Adipocyte (in vitro differentiated cells): ENCODE results near the gene DCLRE1B.

Source experiments
- DNase-seq: peaks from one replicate; pipeline ENCODE4 v3.0.0-alpha.2; 2015; ENCODE audit warnings: low read depth
- H3K27me3 ChIP-seq: replicated peaks from 2 replicates; pipeline ENCODE4 v1.7.0; 2013; ENCODE audit warnings: mild to moderate bottlenecking, low read length, moderate library complexity; ENCODE audit not compliant: control insufficient read depth, insufficient read depth
- H3K36me3 ChIP-seq: 2 replicates; pipeline ENCODE4 v1.7.0; 2013; ENCODE audit warnings: low read length, mild to moderate bottlenecking, moderate library complexity; ENCODE audit not compliant: control insufficient read depth, insufficient read depth, severe bottlenecking
- H3K4me1 ChIP-seq: 2 replicates; pipeline ENCODE4 v1.7.0; 2013; ENCODE audit warnings: mild to moderate bottlenecking, low read length, moderate library complexity; ENCODE audit not compliant: control insufficient read depth, insufficient read depth
- H3K4me3 ChIP-seq: 2 replicates; pipeline ENCODE4 v1.7.0; 2013; ENCODE audit warnings: mild to moderate bottlenecking, low read length, moderate library complexity
- H3K9ac ChIP-seq: 2 replicates; pipeline ENCODE4 v1.7.0; 2013; ENCODE audit warnings: mild to moderate bottlenecking, low read length, moderate library complexity
- H3K9me3 ChIP-seq: 2 replicates; pipeline ENCODE4 v1.7.0; 2013; ENCODE audit warnings: mild to moderate bottlenecking, low read length, moderate library complexity; ENCODE audit not compliant: control insufficient read depth

The DCLRE1B gene

GRCh38 chr1:113870778-113871177 lies 34.3 kb upstream of the DCLRE1B start:
- H3K9ac ChIP-seq = no peak overlapping the region
- no peaks in the 10 kb centered on the region for H3K9me3 ChIP-seq
- H3K4me1 ChIP-seq = peaks cover 27% of the 10 kb centered on the region
- H3K4me3 ChIP-seq = no peak overlapping the region
- no peaks in the 10 kb centered on the region for H3K36me3 ChIP-seq
- DNase-seq = no peak
- H3K27me3 ChIP-seq = no peaks in the 10 kb centered on the region

GRCh38 chr1:113871597-113872113 lies 33.5 kb upstream of the DCLRE1B start, which contains the start of gene PTPN22:
Gene PTPN22 (minus strand): TSS chr1:113871712.
- Histone ChIP-seq H3K9me3 (no peaks in the 10 kb centered on the region), H3K27me3 (no peaks in the 10 kb centered on the region), H3K4me1 (peaks cover 27% of the 10 kb centered on the region), H3K9ac (no peak within 1 kb of the TSS), H3K36me3 (no peaks in the 10 kb centered on the region), H3K4me3 (peak within 1 kb of the TSS; percentile 51)
- DNase-seq = peak; percentile 48

GRCh38 chr1:113872219-113872935 lies 32.7 kb upstream of the DCLRE1B start:
- H3K4me1 ChIP-seq = peaks cover 27% of the 10 kb centered on the region
- peak; percentile 36 for DNase-seq
- H3K4me3 ChIP-seq = peak overlapping the region; percentile 51
- H3K9ac ChIP-seq = no peak overlapping the region
- no peaks in the 10 kb centered on the region for H3K36me3 ChIP-seq
- H3K27me3 ChIP-seq = no peaks in the 10 kb centered on the region
- no peaks in the 10 kb centered on the region for H3K9me3 ChIP-seq

- Histone ChIP-seq H3K27me3 (no peaks in the 10 kb centered on the region), H3K4me1 (peaks cover 21% of the 10 kb centered on the region), H3K9me3 (no peaks in the 10 kb centered on the region), H3K9ac (no peak overlapping the region), H3K36me3 (no peaks in the 10 kb centered on the region), H3K4me3 (no peak overlapping the region)
- no peak for DNase-seq
Measured at GRCh38 chr1:113874012-113874879, 30.9 kb upstream of the DCLRE1B start.

GRCh38 chr1:113875714-113876113 lies 29.4 kb upstream of the DCLRE1B start:
- DNase-seq = no peak
- no peak overlapping the region for H3K9ac ChIP-seq
- peaks cover 21% of the 10 kb centered on the region for H3K4me1 ChIP-seq
- no peaks in the 10 kb centered on the region for H3K36me3 ChIP-seq
- H3K9me3 ChIP-seq = no peaks in the 10 kb centered on the region
- H3K4me3 ChIP-seq = no peak overlapping the region
- H3K27me3 ChIP-seq = no peaks in the 10 kb centered on the region

- DNase-seq = no peak
- peaks cover 20% of the 10 kb centered on the region for H3K4me1 ChIP-seq
- no peaks in the 10 kb centered on the region for H3K27me3 ChIP-seq
- H3K36me3 ChIP-seq = no peaks in the 10 kb centered on the region
- no peak overlapping the region for H3K9ac ChIP-seq
- no peak overlapping the region for H3K4me3 ChIP-seq
- no peaks in the 10 kb centered on the region for H3K9me3 ChIP-seq
Measured at GRCh38 chr1:113876176-113876575, 28.9 kb upstream of the DCLRE1B start.

- no peaks in the 10 kb centered on the region for H3K36me3 ChIP-seq
- DNase-seq = no peak
Measured at GRCh38 chr1:113879739-113880038, 25.4 kb upstream of the DCLRE1B start.

GRCh38 chr1:113881661-113882060 lies 23.5 kb upstream of the DCLRE1B start:
- H3K27me3 ChIP-seq = no peaks in the 10 kb centered on the region
- H3K36me3 ChIP-seq = no peaks in the 10 kb centered on the region
- no peak overlapping the region for H3K9ac ChIP-seq
- H3K4me1 ChIP-seq = no peaks in the 10 kb centered on the region
- DNase-seq = no peak
- no peak overlapping the region for H3K4me3 ChIP-seq
- H3K9me3 ChIP-seq = no peaks in the 10 kb centered on the region

More at GRCh38 chr1:113879739-113880038, 25.4 kb upstream of the DCLRE1B start:
- H3K4me1 ChIP-seq = no peaks in the 10 kb centered on the region
- H3K9ac ChIP-seq = no peak overlapping the region
- H3K4me3 ChIP-seq = no peak overlapping the region
- no peaks in the 10 kb centered on the region for H3K9me3 ChIP-seq
- no peaks in the 10 kb centered on the region for H3K27me3 ChIP-seq

GRCh38 chr1:113886417-113887401 lies 18.4 kb upstream of the DCLRE1B start:
- Histone ChIP-seq H3K4me3 (no peak overlapping the region), H3K36me3 (no peaks in the 10 kb centered on the region), H3K9ac (no peak overlapping the region), H3K4me1 (no peaks in the 10 kb centered on the region), H3K27me3 (no peaks in the 10 kb centered on the region), H3K9me3 (no peaks in the 10 kb centered on the region)
- DNase-seq = no peak

GRCh38 chr1:113887402-113888175 lies 17.5 kb upstream of the DCLRE1B start, which contains the start of gene BCL2L15:
Gene BCL2L15 (minus strand): TSS chr1:113887581. CDS start chr1:113887375, 206 bp downstream.
- Histone ChIP-seq H3K4me3 (no peak within 1 kb of the TSS), H3K4me1 (no peaks in the 10 kb centered on the region), H3K9ac (no peak within 1 kb of the TSS), H3K27me3 (no peaks in the 10 kb centered on the region), H3K9me3 (no peaks in the 10 kb centered on the region), H3K36me3 (no peaks in the 10 kb centered on the region)
- no peak for DNase-seq
